Osteocyte (in vitro differentiated cells): ENCODE data around the gene CDK5R2. TPM values are rescaled to one million over a fixed set of nuclear protein-coding genes. Genes with fewer than 3 reads are reported as not detected.
A peak's percentile ranks its signal among the peaks of the same experiment; 100 is the strongest.

Experiments
- DNase-seq: peaks from one replicate; pipeline ENCODE4 v3.0.0; 2021; ENCODE audit warnings: mixed read lengths; ENCODE audit not compliant: unreplicated experiment; ENCODE audit errors: extremely low spot score
- H3K27ac Mint-ChIP-seq: one replicate; pipeline ENCODE4 v1.8.0; 2021; ENCODE audit warnings: mild to moderate bottlenecking, mixed read lengths; ENCODE audit not compliant: unreplicated experiment
- H3K27me3 Mint-ChIP-seq: one replicate; pipeline ENCODE4 v1.8.0; 2021; ENCODE audit warnings: mixed read lengths; ENCODE audit not compliant: unreplicated experiment
- H3K36me3 Mint-ChIP-seq: one replicate; pipeline ENCODE4 v1.8.0; 2021; ENCODE audit warnings: mixed read lengths; ENCODE audit not compliant: unreplicated experiment
- H3K4me1 Mint-ChIP-seq: one replicate; pipeline ENCODE4 v1.8.0; 2021; ENCODE audit warnings: mixed read lengths; ENCODE audit not compliant: unreplicated experiment
- H3K4me3 Mint-ChIP-seq: one replicate; pipeline ENCODE4 v1.8.0; 2021; ENCODE audit warnings: mild to moderate bottlenecking, moderate library complexity, mixed read lengths; ENCODE audit not compliant: unreplicated experiment
- H3K9me3 Mint-ChIP-seq: one replicate; pipeline ENCODE4 v1.8.0; 2021; ENCODE audit warnings: mixed read lengths; ENCODE audit not compliant: unreplicated experiment
- CTCF ChIP-seq: fragments of 200-600 bp; sonication (generic); IDR thresholded peaks from 2 replicates; pipeline ENCODE4 v1.5.0; 2021; ENCODE audit warnings: antibody characterized with exemption, mild to moderate bottlenecking, moderate library complexity
- total RNA-seq: library from RNA; stranded (reverse); gene quantifications from 2 replicates; pipeline ENCODE4 v1.2.1, GENCODE V29; 2021

Gene CDK5R2
- total RNA-seq, 1 donor from 2014 or later = not detected

GRCh38 chr2:218992703-218993344 lies 33.4 kb downstream of the CDK5R2 start:
- no peaks in the 10 kb centered on the region for H3K36me3 Mint-ChIP-seq
- H3K27me3 Mint-ChIP-seq = peaks cover 75% of the 10 kb centered on the region
- peak overlapping the region; percentile 22 for H3K4me3 Mint-ChIP-seq

GRCh38 chr2:218993345-218994315 lies 34.2 kb downstream of the CDK5R2 start, which contains the start of gene CRYBA2:
CRYBA2 (minus strand) TSS chr2:218993422; CDS start chr2:218993176, 246 bp downstream.
- H3K9me3 Mint-ChIP-seq = no peaks in the 10 kb centered on the region
- H3K4me1 Mint-ChIP-seq = peaks cover 12% of the 10 kb centered on the region
- H3K36me3 Mint-ChIP-seq = no peaks in the 10 kb centered on the region
- peak; percentile 9 for TF ChIP-seq CTCF
- H3K27ac Mint-ChIP-seq = no peak within 1 kb of the TSS
- no peak for DNase-seq
- peaks cover 74% of the 10 kb centered on the region for H3K27me3 Mint-ChIP-seq
- peak within 1 kb of the TSS; percentile 57 for H3K4me3 Mint-ChIP-seq

More at GRCh38 chr2:218992703-218993344, 33.4 kb downstream of the CDK5R2 start:
- Mint-ChIP-seq H3K27ac (no peak overlapping the region), H3K9me3 (no peaks in the 10 kb centered on the region), H3K4me1 (peaks cover 12% of the 10 kb centered on the region)
- no peak for TF ChIP-seq CTCF
- DNase-seq = no peak

- Mint-ChIP-seq H3K27ac (no peak overlapping the region), H3K27me3 (peaks cover 67% of the 10 kb centered on the region), H3K4me3 (no peak overlapping the region), H3K36me3 (no peaks in the 10 kb centered on the region), H3K4me1 (peaks cover 12% of the 10 kb centered on the region), H3K9me3 (no peaks in the 10 kb centered on the region)
- no peak for TF ChIP-seq CTCF
- no peak for DNase-seq
Observed at GRCh38 chr2:218995561-218995960, 36.1 kb downstream of the CDK5R2 start.

GRCh38 chr2:218995972-218996711 lies 36.7 kb downstream of the CDK5R2 start:
- peaks cover 67% of the 10 kb centered on the region for H3K27me3 Mint-ChIP-seq
- H3K9me3 Mint-ChIP-seq = no peaks in the 10 kb centered on the region
- peak; percentile 93 for DNase-seq
- no peak overlapping the region for H3K27ac Mint-ChIP-seq
- H3K4me3 Mint-ChIP-seq = peak overlapping the region; percentile 45
- H3K36me3 Mint-ChIP-seq = no peaks in the 10 kb centered on the region
- H3K4me1 Mint-ChIP-seq = peaks cover 12% of the 10 kb centered on the region
- TF ChIP-seq CTCF = peak; percentile 90
